Activated CD4-positive, alpha-beta memory T cell treated with anti-CD3 and anti-CD28 coated beads for 36 hours (primary cell): ENCODE data around the gene PSMD8. TPM values are rescaled to one million over a fixed set of nuclear protein-coding genes. Genes with fewer than 3 reads are reported as not detected.
"Not testable (repeated sequence)": the region's sequence is repeated elsewhere in the genome, so short reads cannot be mapped to it uniquely, and the experiment has no call there.

Experiments
- CTCF ChIA-PET: fragments of 350-600 bp; sonication (Branson Sonifier 250); formaldehyde crosslinking; loops from one replicate; lab custom pipeline; 2021; ENCODE audit warnings: antibody characterized with exemption, inconsistent platforms; lab: Charles Lee
- POLR2A ChIA-PET: fragments of 350-600 bp; sonication (Branson Sonifier 250); formaldehyde crosslinking; loops from one replicate; lab custom pipeline; 2021; ENCODE audit warnings: antibody characterized with exemption; lab: Charles Lee
- DNase-seq: peaks from one replicate; pipeline ENCODE4 v3.0.0-alpha.2; 2020
- H3K27ac Mint-ChIP-seq: one replicate; pipeline ENCODE4 v1.8.0; 2021; ENCODE audit warnings: mixed read lengths
- H3K27me3 Mint-ChIP-seq: one replicate; pipeline ENCODE4 v1.8.0; 2021; ENCODE audit warnings: mixed read lengths
- H3K36me3 Mint-ChIP-seq: one replicate; pipeline ENCODE4 v1.8.0; 2021; ENCODE audit warnings: mixed read lengths
- H3K4me1 Mint-ChIP-seq: one replicate; pipeline ENCODE4 v1.8.0; 2021; ENCODE audit warnings: low read depth, mixed read lengths
- H3K4me3 Mint-ChIP-seq: one replicate; pipeline ENCODE4 v1.8.0; 2021; ENCODE audit warnings: mild to moderate bottlenecking, mixed read lengths
- H3K9me3 Mint-ChIP-seq: one replicate; pipeline ENCODE4 v1.8.0; 2021; ENCODE audit warnings: mixed read lengths
- intact Hi-C: fragments of 100-400 bp; cut with micrococcal nuclease; formaldehyde crosslinking; loops from one replicate; pipeline ENCODE4 v1.15.1; 2023
- total RNA-seq, 2 experiments: library from RNA; stranded (reverse); gene quantifications; one replicate each; pipeline ENCODE4 v1.2.3, GENCODE V29; 2021

PSMD8 gene
- total RNA-seq, 2 experiments from 2014 or later: 214 to 224 TPM

- no peak overlapping the region for H3K27ac Mint-ChIP-seq
- H3K4me1 Mint-ChIP-seq: peaks cover 22% of the 10 kb centered on the region
- no peak for DNase-seq
- CTCF ChIA-PET: no interaction called here
- peaks cover 5% of the 10 kb centered on the region for H3K36me3 Mint-ChIP-seq
- H3K27me3 Mint-ChIP-seq: no peaks in the 10 kb centered on the region
- no peaks in the 10 kb centered on the region for H3K9me3 Mint-ChIP-seq
- intact Hi-C loops: no loop called here
- POLR2A ChIA-PET: no interaction called here
- no peak overlapping the region for H3K4me3 Mint-ChIP-seq
Observed at GRCh38 chr19:38399081-38399480, 24.7 kb downstream of the PSMD8 start.

- Mint-ChIP-seq H3K4me3 (no peak overlapping the region), H3K27ac (no peak overlapping the region), H3K36me3 (peaks cover 5% of the 10 kb centered on the region), H3K4me1 (peaks cover 24% of the 10 kb centered on the region), H3K9me3 (no peaks in the 10 kb centered on the region), H3K27me3 (no peaks in the 10 kb centered on the region)
- DNase-seq: no peak
- intact Hi-C loops: no loop called here
- ChIA-PET CTCF (no interaction called here), POLR2A (no interaction called here)
Observed at GRCh38 chr19:38399537-38399936, 25.2 kb downstream of the PSMD8 start.

GRCh38 chr19:38400361-38400760 is 26.0 kb downstream of the PSMD8 start:
- POLR2A ChIA-PET: no interaction called here
- no peaks in the 10 kb centered on the region for H3K9me3 Mint-ChIP-seq
- intact Hi-C loops: loop anchor here (5.0 to 10.0 kb wide), 3 partner anchors 214 to 452 kb away; partner anchors contain the start of genes EIF3K and MAP4K1
- H3K27me3 Mint-ChIP-seq: no peaks in the 10 kb centered on the region
- H3K36me3 Mint-ChIP-seq: peaks cover 8% of the 10 kb centered on the region
- peaks cover 26% of the 10 kb centered on the region for H3K4me1 Mint-ChIP-seq
- no peak overlapping the region for H3K27ac Mint-ChIP-seq
- H3K4me3 Mint-ChIP-seq: no peak overlapping the region
- CTCF ChIA-PET: no interaction called here
- DNase-seq: no peak

DNA sequence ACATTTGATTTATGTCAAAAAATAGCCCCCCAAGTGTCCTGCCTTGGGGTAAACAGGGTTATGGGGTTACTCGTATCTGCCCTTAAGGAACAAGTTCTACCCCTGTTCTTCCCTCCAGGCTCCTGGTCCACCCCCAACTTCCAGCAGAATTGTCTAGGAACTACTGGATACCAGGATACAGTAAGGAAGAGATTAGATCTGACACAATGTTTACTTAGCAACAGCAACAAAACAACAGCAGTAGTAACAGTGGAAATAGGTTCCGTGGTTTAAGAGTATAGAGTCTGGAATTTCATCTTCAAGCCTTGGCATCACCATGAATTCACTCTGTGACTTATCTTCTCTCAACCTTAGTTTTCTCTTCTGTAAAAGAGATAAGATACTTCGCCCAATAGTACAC is 26.8 kb downstream of the PSMD8 start:
- Mint-ChIP-seq H3K9me3 (no peaks in the 10 kb centered on the region), H3K27ac (no peak overlapping the region), H3K4me3 (no peak overlapping the region), H3K27me3 (no peaks in the 10 kb centered on the region), H3K36me3 (peaks cover 10% of the 10 kb centered on the region), H3K4me1 (peaks cover 27% of the 10 kb centered on the region)
- CTCF ChIA-PET: no interaction called here
- DNase-seq: no peak
- intact Hi-C loops: loop anchor here (5.0 to 10.0 kb wide), 3 partner anchors 214 to 451 kb away; partner anchors contain the start of genes EIF3K and MAP4K1
- POLR2A ChIA-PET: no interaction called here

DNA sequence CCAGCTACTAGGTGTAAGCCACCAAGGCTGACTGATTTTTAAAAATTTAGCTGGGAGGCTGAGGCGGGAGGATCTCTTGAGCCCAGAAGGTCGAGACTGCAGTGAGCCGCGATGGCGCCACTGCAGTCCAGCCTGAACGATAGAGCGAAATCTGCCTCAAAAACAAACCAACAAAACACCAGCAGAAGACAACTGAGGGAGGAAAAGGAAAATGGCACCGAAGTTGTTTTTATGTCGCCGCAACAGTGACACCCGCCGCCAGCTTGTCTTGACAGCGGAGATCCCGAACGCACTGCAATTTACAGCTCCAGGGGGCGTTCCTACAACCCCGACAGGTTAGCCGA is 28.2 kb downstream of the PSMD8 start:
- H3K36me3 Mint-ChIP-seq: peaks cover 13% of the 10 kb centered on the region
- no peaks in the 10 kb centered on the region for H3K9me3 Mint-ChIP-seq
- peaks cover 20% of the 10 kb centered on the region for H3K4me1 Mint-ChIP-seq
- intact Hi-C loops: loop anchor here (1.0 to 10.0 kb wide), 8 partner anchors 28 to 450 kb away; partner anchors contain the start of genes EIF3K, MAP4K1 and PSMD8
- ChIA-PET POLR2A (interaction anchor here (0.6 to 1.7 kb wide), 10 partner anchors 15 to 835 kb away, joined by 3 to 9 read pairs (median 4); partner anchors contain the start of genes EIF3K, MAP4K1 and PSMD8), CTCF (interaction anchor here (0.6 to 3.3 kb wide), 66 partner anchors 8 to 551 kb away, joined by 3 to 50 read pairs (median 5); partner anchors contain the start of genes ACTN4, CATSPERG, EIF3K and GGN)
- H3K27me3 Mint-ChIP-seq: no peaks in the 10 kb centered on the region
- H3K4me3 Mint-ChIP-seq: peak overlapping the region; percentile 86
- H3K27ac Mint-ChIP-seq: peak overlapping the region; percentile 91
- no peak for DNase-seq

DNA sequence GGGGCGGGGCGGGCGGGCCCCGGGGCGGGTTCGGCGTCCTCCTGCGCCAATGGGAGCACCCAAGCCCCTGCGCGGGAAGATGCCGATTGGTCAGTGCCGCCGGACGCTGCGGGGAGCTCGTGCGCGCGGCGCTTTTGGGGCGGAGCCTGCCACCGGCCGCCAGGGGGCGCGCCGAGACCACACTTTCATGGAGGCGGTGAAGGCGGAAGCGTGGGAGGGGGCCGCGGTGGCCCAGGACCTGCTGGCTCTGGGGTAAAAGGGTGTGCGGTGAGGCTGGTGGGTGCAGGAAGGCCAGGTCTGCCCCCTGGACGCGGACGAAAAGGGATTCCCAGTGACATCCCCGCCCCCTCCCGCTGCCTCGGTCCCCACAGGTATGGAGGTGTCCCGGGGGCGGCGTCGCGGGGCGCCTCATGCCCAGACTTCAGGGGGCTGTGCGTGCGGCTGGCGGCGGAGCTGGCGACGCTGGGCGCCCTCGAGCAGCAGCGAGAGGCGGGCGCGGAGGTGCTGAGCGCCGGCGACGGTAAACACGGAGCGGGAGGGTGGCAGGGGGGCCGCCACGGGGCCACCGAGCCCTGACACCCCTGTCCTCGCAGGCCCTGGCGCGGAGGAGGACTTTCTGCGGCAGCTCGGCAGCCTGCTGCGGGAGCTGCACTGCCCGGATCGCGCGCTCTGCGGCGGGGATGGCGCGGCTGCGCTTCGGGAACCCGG is 28.8 kb downstream of the PSMD8 start, which contains the start of gene FAM98C:
FAM98C (plus strand) TSS at position 127 of the 708 bp plus-strand sequence; CDS start at position 188, 61 bp downstream.
- CTCF ChIA-PET: interaction anchor here (0.6 to 3.3 kb wide), 73 partner anchors 8 to 550 kb away, joined by 3 to 50 read pairs (median 5); partner anchors contain the start of genes ACTN4, CATSPERG, EIF3K and GGN
- H3K4me1 Mint-ChIP-seq: peaks cover 20% of the 10 kb centered on the region
- peaks cover 15% of the 10 kb centered on the region for H3K36me3 Mint-ChIP-seq
- no peaks in the 10 kb centered on the region for H3K9me3 Mint-ChIP-seq
- peak within 1 kb of the TSS; percentile 86 for H3K4me3 Mint-ChIP-seq
- POLR2A ChIA-PET: interaction anchor here (0.6 to 1.7 kb wide), 11 partner anchors 12 to 835 kb away, joined by 3 to 9 read pairs (median 4); partner anchors contain the start of genes EIF3K, MAP4K1 and PSMD8
- no peaks in the 10 kb centered on the region for H3K27me3 Mint-ChIP-seq
- H3K27ac Mint-ChIP-seq: peak within 1 kb of the TSS; percentile 91
- intact Hi-C loops: loop anchor here (1.0 to 10.0 kb wide), 9 partner anchors 29 to 527 kb away; partner anchors contain the start of genes EIF3K, MAP4K1, MRPS12 and PSMD8
- DNase-seq: peak; percentile 99

DNA sequence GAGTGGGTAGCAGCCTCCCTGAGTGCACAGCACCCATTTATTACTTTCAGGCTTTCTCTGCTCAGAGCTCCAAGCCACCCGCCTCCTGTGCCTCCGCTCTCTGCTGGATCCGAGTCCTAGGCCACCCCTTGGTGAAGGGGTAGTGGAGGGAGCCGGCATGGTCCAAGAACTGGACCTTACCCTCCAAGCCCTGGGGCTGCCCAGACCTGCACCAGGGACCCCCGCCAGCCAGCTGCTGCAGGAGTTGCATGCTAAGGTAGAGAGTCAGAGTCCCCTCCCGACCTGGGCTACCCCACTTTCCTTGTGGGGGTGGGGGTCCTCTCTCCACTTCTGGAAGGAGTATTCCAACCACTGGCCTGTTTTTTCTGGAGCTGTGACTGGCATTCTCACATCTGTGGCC is 30.5 kb downstream of the PSMD8 start:
- intact Hi-C loops: loop anchor here (5.0 to 10.0 kb wide), 3 partner anchors 210 to 447 kb away; partner anchors contain the start of genes EIF3K and MAP4K1
- peaks cover 20% of the 10 kb centered on the region for H3K4me1 Mint-ChIP-seq
- no peak for DNase-seq
- CTCF ChIA-PET: interaction anchor here (1.7 to 3.3 kb wide), 6 partner anchors 16 to 526 kb away, joined by 3 to 40 read pairs (median 28); partner anchors contain the start of genes MRPS12, PSMD8 and SARS2
- no peak overlapping the region for H3K4me3 Mint-ChIP-seq
- POLR2A ChIA-PET: interaction anchor here (0.6 to 1.0 kb wide), 4 partner anchors 10 to 105 kb away, joined by 3 read pairs; partner anchors contain the start of gene PSMD8
- H3K27me3 Mint-ChIP-seq: no peaks in the 10 kb centered on the region
- no peaks in the 10 kb centered on the region for H3K9me3 Mint-ChIP-seq
- peaks cover 17% of the 10 kb centered on the region for H3K36me3 Mint-ChIP-seq
- no peak overlapping the region for H3K27ac Mint-ChIP-seq

GRCh38 chr19:38405276-38405675 is 30.9 kb downstream of the PSMD8 start:
- peak overlapping the region; percentile 31 for H3K4me3 Mint-ChIP-seq
- CTCF ChIA-PET: interaction anchor here (1.5 to 3.3 kb wide), 3 partner anchors 30 to 111 kb away, joined by 4 to 40 read pairs (median 30); partner anchors contain the start of gene PSMD8
- peaks cover 20% of the 10 kb centered on the region for H3K36me3 Mint-ChIP-seq
- intact Hi-C loops: loop anchor here (10.0 kb wide), 1 partner anchor 210 kb away; the partner anchor contains the start of genes EIF3K and MAP4K1
- peak overlapping the region; percentile 58 for H3K27ac Mint-ChIP-seq
- H3K27me3 Mint-ChIP-seq: no peaks in the 10 kb centered on the region
- DNase-seq: no peak
- H3K4me1 Mint-ChIP-seq: peaks cover 20% of the 10 kb centered on the region
- H3K9me3 Mint-ChIP-seq: no peaks in the 10 kb centered on the region
- POLR2A ChIA-PET: interaction anchor here (0.6 to 1.0 kb wide), 4 partner anchors 10 to 104 kb away, joined by 3 read pairs; partner anchors contain the start of gene PSMD8

GRCh38 chr19:38409631-38410133 is 35.3 kb downstream of the PSMD8 start:
- Mint-ChIP-seq H3K4me3 (no peak overlapping the region), H3K9me3 (no peaks in the 10 kb centered on the region), H3K4me1 (peaks cover 6% of the 10 kb centered on the region), H3K27ac (peak overlapping the region; percentile 32), H3K27me3 (no peaks in the 10 kb centered on the region), H3K36me3 (peaks cover 21% of the 10 kb centered on the region)
- intact Hi-C loops: loop anchor here (10.0 kb wide), 1 partner anchor 205 kb away; the partner anchor contains the start of genes EIF3K and MAP4K1
- POLR2A ChIA-PET: no interaction called here
- no peak for DNase-seq
- CTCF ChIA-PET: no interaction called here

DNA sequence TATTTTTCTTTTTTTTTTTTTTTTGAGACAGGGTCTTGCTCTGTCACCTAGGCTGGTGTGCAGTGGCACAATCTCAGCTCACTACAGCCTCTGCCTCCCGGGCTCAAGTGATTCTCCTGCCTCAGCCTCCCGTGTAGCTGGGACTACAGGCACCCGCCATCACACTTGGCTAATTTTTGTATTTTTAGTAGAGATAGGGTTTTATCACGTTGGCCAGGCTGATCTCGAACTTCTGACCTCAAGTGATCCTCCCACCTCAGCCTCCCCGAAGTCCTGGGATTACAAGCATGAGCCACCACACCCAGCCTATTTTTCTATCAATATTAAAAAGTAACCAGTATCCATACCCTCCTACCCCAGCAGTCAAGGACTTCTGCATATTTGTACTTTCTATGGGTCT is 36.0 kb downstream of the PSMD8 start:
- H3K9me3 Mint-ChIP-seq, DNase-seq, intact Hi-C loops, H3K27ac Mint-ChIP-seq, POLR2A ChIA-PET, H3K4me1 Mint-ChIP-seq, H3K4me3 Mint-ChIP-seq, H3K27me3 Mint-ChIP-seq: not testable (repeated sequence)
- peaks cover 17% of the 10 kb centered on the region for H3K36me3 Mint-ChIP-seq
- CTCF ChIA-PET: interaction anchor here (0.9 kb wide), 1 partner anchor 8 kb away, joined by 4 read pairs; the partner anchor contains the start of gene FAM98C

DNA sequence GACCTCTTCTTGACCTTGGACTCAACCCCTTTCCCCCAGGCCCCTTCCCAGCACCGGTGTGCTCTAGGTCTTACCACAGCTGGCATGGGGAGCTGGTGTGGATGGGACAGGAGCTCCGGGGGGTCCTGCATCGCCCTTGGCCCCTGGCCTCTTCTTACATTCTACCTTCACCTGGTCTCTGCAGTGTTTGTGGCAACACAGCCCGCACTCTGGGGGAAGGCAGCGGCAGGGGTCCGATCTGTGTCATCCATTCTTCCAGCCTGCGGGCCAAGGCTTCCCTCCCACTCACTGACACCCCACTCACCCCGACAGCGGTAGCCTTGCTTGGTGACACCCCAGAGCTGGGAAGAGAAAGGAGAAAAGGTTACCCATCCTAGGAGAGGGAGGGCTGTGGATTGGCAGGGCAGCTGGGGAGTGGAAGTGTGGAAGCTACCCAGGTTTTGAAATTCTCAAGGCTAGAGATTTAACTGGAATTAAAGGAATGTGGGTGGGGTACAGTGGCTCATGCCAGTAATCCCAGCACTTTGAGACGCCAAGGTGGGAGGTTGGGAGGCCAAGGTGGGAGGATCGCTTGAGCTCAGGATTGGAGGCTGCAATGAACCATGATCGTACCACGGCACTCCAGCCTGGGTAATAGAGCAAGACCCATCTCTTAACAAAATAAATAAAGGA is 36.8 kb downstream of the PSMD8 start:
- Mint-ChIP-seq H3K4me1 (no peaks in the 10 kb centered on the region), H3K4me3 (no peak overlapping the region), H3K27ac (no peak overlapping the region), H3K9me3 (no peaks in the 10 kb centered on the region), H3K36me3 (peaks cover 16% of the 10 kb centered on the region), H3K27me3 (no peaks in the 10 kb centered on the region)
- ChIA-PET CTCF (interaction anchor here (0.9 to 1.3 kb wide), 2 partner anchors 8 kb away, joined by 4 to 7 read pairs; partner anchors contain the start of gene FAM98C), POLR2A (no interaction called here)
- DNase-seq: no peak
- intact Hi-C loops: no loop called here
